Mesenchymal stem cell (in vitro differentiated cells and primary cell): ENCODE results near the gene MICAL2.

Experiments used
- DNase-seq: peaks from one replicate; pipeline ENCODE4 v3.0.0-alpha.2; 2013
- H2AFZ ChIP-seq: one replicate; pipeline ENCODE4 v1.6.1; 2013; ENCODE audit warnings: low read depth, mild to moderate bottlenecking, control low read depth, inconsistent platforms, low read length, moderate library complexity
- H2AK5ac ChIP-seq: 2 replicates; pipeline ENCODE4 v1.6.1; 2013; ENCODE audit warnings: low read length, moderate library complexity, mild to moderate bottlenecking, inconsistent platforms; ENCODE audit not compliant: severe bottlenecking
- H2BK120ac ChIP-seq: one replicate; pipeline ENCODE4 v1.6.1; 2013; ENCODE audit warnings: low read depth, mild to moderate bottlenecking, inconsistent platforms, low read length, moderate library complexity
- H2BK12ac ChIP-seq, 2 experiments: one replicate each; pipeline ENCODE4 v1.6.1; 2013; ENCODE audit warnings: inconsistent platforms in 2 of 2, low read length in 2 of 2, mild to moderate bottlenecking in 2 of 2, moderate library complexity in 2 of 2, control low read depth in 1 of 2
- H2BK15ac ChIP-seq: one replicate; pipeline ENCODE4 v1.6.1; 2013; ENCODE audit warnings: mild to moderate bottlenecking, low read depth, inconsistent platforms; ENCODE audit not compliant: poor library complexity, severe bottlenecking
- H2BK5ac ChIP-seq: 2 replicates; pipeline ENCODE4 v1.6.1; 2013; ENCODE audit warnings: low read depth, mild to moderate bottlenecking, low read length, control low read depth, inconsistent platforms; ENCODE audit not compliant: poor library complexity, severe bottlenecking
- H3K14ac ChIP-seq, 2 experiments: one replicate each; pipeline ENCODE4 v1.6.1; 2013; ENCODE audit warnings: inconsistent platforms in 2 of 2, low read length in 2 of 2, control low read depth in 1 of 2, mild to moderate bottlenecking in 1 of 2, moderate library complexity in 1 of 2
- H3K18ac ChIP-seq, 2 experiments: one replicate each; pipeline ENCODE4 v1.6.1; 2013; ENCODE audit warnings: inconsistent platforms in 2 of 2, low read length in 2 of 2, control low read depth in 1 of 2, low read depth in 1 of 2, mild to moderate bottlenecking in 1 of 2
- H3K23ac ChIP-seq, 2 experiments: one replicate each; pipeline ENCODE4 v1.6.1; 2013; ENCODE audit warnings: inconsistent platforms in 2 of 2, low read length in 2 of 2, mild to moderate bottlenecking in 2 of 2, moderate library complexity in 2 of 2, control low read depth in 1 of 2
- H3K27ac ChIP-seq: 2 replicates; pipeline ENCODE4 v1.5.1; 2013; ENCODE audit warnings: mild to moderate bottlenecking, moderate library complexity, low read length, control low read depth, inconsistent platforms; ENCODE audit not compliant: poor library complexity, severe bottlenecking
- H3K27me3 ChIP-seq, 2 experiments: 2 replicates each; pipeline versions ENCODE4 v1.6.1 to v1.7.0; 2013; ENCODE audit warnings: low read length in 2 of 2, mild to moderate bottlenecking in 2 of 2, moderate library complexity in 2 of 2, control low read depth in 1 of 2, inconsistent platforms in 1 of 2; ENCODE audit not compliant: control insufficient read depth in 1 of 2, insufficient read depth in 1 of 2
- H3K36me3 ChIP-seq, 2 experiments: 2 replicates each; pipeline versions ENCODE4 v1.6.1 to v1.7.0; 2013; ENCODE audit warnings: low read length in 2 of 2, control low read depth in 1 of 2, inconsistent platforms in 1 of 2, low read depth in 1 of 2, mild to moderate bottlenecking in 1 of 2; ENCODE audit not compliant: insufficient read depth in 2 of 2, control insufficient read depth in 1 of 2
- H3K4ac ChIP-seq, 2 experiments: one replicate each; pipeline ENCODE4 v1.6.1; 2013; ENCODE audit warnings: inconsistent platforms in 2 of 2, low read length in 2 of 2, mild to moderate bottlenecking in 2 of 2, moderate library complexity in 2 of 2, control low read depth in 1 of 2, low read depth in 1 of 2
- H3K4me1 ChIP-seq: 2 replicates; pipeline ENCODE4 v1.6.1; 2013; ENCODE audit warnings: low read depth, low read length, control low read depth; ENCODE audit not compliant: control insufficient read depth, insufficient read depth
- H3K4me2 ChIP-seq: 2 replicates; pipeline ENCODE4 v1.6.1; 2013; ENCODE audit warnings: low read length, mild to moderate bottlenecking, inconsistent platforms; ENCODE audit not compliant: poor library complexity, severe bottlenecking
- H3K4me3 ChIP-seq, 2 experiments: 2 replicates each; pipeline versions ENCODE4 v1.5.1 to v1.7.0; 2013; ENCODE audit warnings: low read length in 2 of 2, mild to moderate bottlenecking in 2 of 2, control low read depth in 1 of 2, low read depth in 1 of 2; ENCODE audit not compliant: insufficient read depth in 1 of 2
- H3K79me1 ChIP-seq: replicated peaks from 2 replicates; pipeline ENCODE4 v1.6.1; 2013; ENCODE audit warnings: mild to moderate bottlenecking, control low read depth, low read length, inconsistent platforms; ENCODE audit not compliant: poor library complexity, severe bottlenecking
- H3K9ac ChIP-seq: 2 replicates; pipeline ENCODE4 v1.7.0; 2013; ENCODE audit warnings: mild to moderate bottlenecking, low read length, moderate library complexity
- H3K9me3 ChIP-seq: 2 replicates; pipeline ENCODE4 v1.7.0; 2013; ENCODE audit warnings: mild to moderate bottlenecking, low read length; ENCODE audit not compliant: control insufficient read depth
- H4K8ac ChIP-seq: one replicate; pipeline ENCODE4 v1.6.1; 2013; ENCODE audit warnings: inconsistent platforms, mild to moderate bottlenecking, low read length, moderate library complexity
- H4K91ac ChIP-seq: one replicate; pipeline ENCODE4 v1.6.1; 2013; ENCODE audit warnings: mild to moderate bottlenecking, low read length, inconsistent platforms
- WGBS: methylation state at CpG from one replicate; pipeline ENCODE4 v1.1.7; 2013; ENCODE audit warnings: mixed read lengths; 5-methylcytosine and 5-hydroxymethylcytosine counted together

The MICAL2 gene

DNA sequence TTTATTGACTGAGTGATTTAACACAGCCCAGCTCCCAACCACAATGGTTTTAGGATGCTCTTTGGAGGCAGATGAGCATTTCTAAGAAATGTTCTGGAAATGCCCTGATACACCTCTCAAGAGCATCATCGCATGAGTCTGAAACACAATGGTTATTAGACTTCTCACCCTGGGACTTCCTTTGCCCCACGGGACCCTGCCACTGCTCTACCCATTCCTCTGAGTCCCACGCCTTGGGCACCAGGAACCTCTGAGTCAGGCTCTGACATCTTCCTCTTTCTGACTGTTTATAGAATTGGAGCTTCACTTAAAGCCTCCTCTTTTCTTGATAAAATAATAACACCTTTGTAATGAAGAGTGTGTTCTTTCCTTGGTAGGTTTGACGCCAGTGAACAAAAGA lies 181.4 kb downstream of the MICAL2 start:
- H4K91ac ChIP-seq = no peak overlapping the region
- WGBS = 91% methylated on average over 4 of the region's 4 CpGs
- peaks cover 19% of the 10 kb centered on the region for H3K4me1 ChIP-seq
- no peak overlapping the region for H2AFZ ChIP-seq
- H3K18ac ChIP-seq = no peak overlapping the region
- H2BK120ac ChIP-seq = no peak overlapping the region
- H4K8ac ChIP-seq = no peak overlapping the region
- no peak overlapping the region for H2BK12ac ChIP-seq
- H2BK5ac ChIP-seq = no peak overlapping the region
- no peak for DNase-seq
- no peak overlapping the region for H3K4ac ChIP-seq
- no peak overlapping the region for H3K4me2 ChIP-seq
- H2BK15ac ChIP-seq = no peak overlapping the region
- H2AK5ac ChIP-seq = no peak overlapping the region
- H3K27me3 ChIP-seq = no peaks in the 10 kb centered on the region
- no peaks in the 10 kb centered on the region for H3K9me3 ChIP-seq
- no peaks in the 10 kb centered on the region for H3K79me1 ChIP-seq
- H3K36me3 ChIP-seq = no peaks in the 10 kb centered on the region
- H3K9ac ChIP-seq = no peak overlapping the region
- H3K27ac ChIP-seq = no peak overlapping the region
- no peak overlapping the region for H3K23ac ChIP-seq
- no peak overlapping the region for H3K4me3 ChIP-seq
- H3K14ac ChIP-seq = no peak overlapping the region

DNA sequence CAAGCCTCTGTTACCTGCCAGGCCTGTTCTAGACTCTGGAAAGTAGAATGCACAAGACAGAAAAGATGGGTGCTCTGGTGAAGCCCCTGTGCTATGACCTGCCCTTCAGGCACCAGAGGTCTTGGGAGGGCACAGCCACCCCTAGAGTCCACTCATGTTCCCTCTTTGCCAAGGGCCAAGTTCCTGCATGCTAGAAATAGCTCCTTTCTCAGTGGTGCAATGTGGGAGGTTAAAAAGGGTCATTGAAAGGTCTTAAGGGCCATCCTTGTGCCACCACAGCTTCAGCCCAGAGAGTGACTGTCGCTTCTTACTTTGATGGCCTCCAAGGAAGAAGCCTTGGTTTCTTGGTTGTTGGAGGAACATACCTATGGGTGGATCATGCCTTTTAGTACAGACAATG lies 182.4 kb downstream of the MICAL2 start:
- Histone ChIP-seq H4K8ac (no peak overlapping the region), H3K27ac (no peak overlapping the region), H3K4me1 (peaks cover 13% of the 10 kb centered on the region), H3K9ac (no peak overlapping the region), H3K27me3 (no peaks in the 10 kb centered on the region), H3K4ac (no peak overlapping the region), H2BK120ac (no peak overlapping the region), H3K4me3 (no peak overlapping the region), H3K9me3 (no peaks in the 10 kb centered on the region), H3K4me2 (no peak overlapping the region), H2AK5ac (no peak overlapping the region), H3K36me3 (no peaks in the 10 kb centered on the region), H2BK12ac (no peak overlapping the region), H2AFZ (no peak overlapping the region), H2BK5ac (no peak overlapping the region), H3K79me1 (no peaks in the 10 kb centered on the region), H3K18ac (no peak overlapping the region), H2BK15ac (no peak overlapping the region), H4K91ac (no peak overlapping the region), H3K14ac (no peak overlapping the region), H3K23ac (no peak overlapping the region)
- DNase-seq = no peak
- WGBS = 94% methylated on average over 1 of the region's 1 CpG

DNA sequence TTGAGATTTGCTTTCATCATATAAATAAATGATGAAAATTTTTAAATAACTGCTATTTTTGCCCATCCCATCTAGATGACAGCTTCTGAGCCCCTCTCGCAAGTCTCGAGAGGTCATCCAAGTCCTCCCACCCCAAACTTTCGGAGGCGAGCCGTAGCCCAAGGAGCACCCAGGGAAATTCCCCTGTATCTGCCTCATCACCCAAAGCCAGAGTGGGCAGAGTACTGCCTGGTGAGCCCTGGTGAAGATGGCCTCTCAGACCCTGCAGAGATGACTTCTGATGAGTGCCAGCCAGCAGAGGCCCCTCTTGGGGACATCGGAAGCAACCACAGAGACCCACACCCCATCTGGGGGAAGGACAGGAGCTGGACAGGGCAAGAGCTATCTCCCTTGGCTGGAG lies 183.1 kb downstream of the MICAL2 start:
- Histone ChIP-seq H3K79me1 (no peaks in the 10 kb centered on the region), H2AFZ (no peak overlapping the region), H2BK15ac (no peak overlapping the region), H3K4ac (no peak overlapping the region), H4K91ac (peak overlapping the region; percentile 48), H4K8ac (no peak overlapping the region), H3K27ac (no peak overlapping the region), H2BK120ac (no peak overlapping the region), H3K36me3 (no peaks in the 10 kb centered on the region), H3K4me1 (peaks cover 6% of the 10 kb centered on the region), H3K9me3 (peaks cover 4% of the 10 kb centered on the region), H3K9ac (no peak overlapping the region), H3K4me3 (no peak overlapping the region), H2AK5ac (no peak overlapping the region), H3K14ac (no peak overlapping the region), H2BK5ac (peak overlapping the region; percentile 52), H3K18ac (no peak overlapping the region), H3K27me3 (no peaks in the 10 kb centered on the region), H3K4me2 (no peak overlapping the region), H3K23ac (no peak overlapping the region), H2BK12ac (no peak overlapping the region)
- DNase-seq = no peak
- WGBS = 80% methylated on average over 5 of the region's 6 CpGs

DNA sequence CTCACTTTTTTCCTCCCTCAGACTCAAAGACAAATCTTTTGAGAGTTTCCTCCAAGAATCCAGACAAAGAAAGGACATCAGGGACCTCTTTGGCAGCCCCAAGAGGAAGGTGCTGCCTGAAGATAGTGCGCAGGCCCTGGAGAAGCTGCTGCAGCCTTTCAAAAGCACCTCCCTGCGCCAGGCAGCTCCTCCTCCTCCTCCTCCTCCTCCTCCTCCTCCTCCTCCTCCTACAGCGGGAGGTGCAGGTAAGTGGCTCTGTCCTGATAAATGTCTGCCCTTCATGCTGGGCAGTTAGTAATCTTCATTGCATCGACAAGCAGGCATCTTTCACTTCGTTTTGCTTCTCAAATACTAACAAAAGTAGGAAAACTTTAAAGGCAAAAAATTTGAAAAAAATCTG lies 184.2 kb downstream of the MICAL2 start:
- Histone ChIP-seq H3K4me2 (no peak overlapping the region), H2BK15ac (no peak overlapping the region), H3K27ac (no peak overlapping the region), H3K4me1 (peaks cover 2% of the 10 kb centered on the region), H3K9ac (no peak overlapping the region), H2BK120ac (no peak overlapping the region), H2BK12ac (no peak overlapping the region), H2BK5ac (no peak overlapping the region), H3K18ac (no peak overlapping the region), H3K36me3 (no peaks in the 10 kb centered on the region), H3K14ac (no peak overlapping the region), H3K79me1 (no peaks in the 10 kb centered on the region), H4K8ac (no peak overlapping the region), H3K27me3 (no peaks in the 10 kb centered on the region), H3K4ac (no peak overlapping the region), H4K91ac (no peak overlapping the region), H3K4me3 (no peak overlapping the region), H2AK5ac (no peak overlapping the region), H3K23ac (no peak overlapping the region), H2AFZ (no peak overlapping the region), H3K9me3 (peaks cover 13% of the 10 kb centered on the region)
- DNase-seq = no peak
- WGBS = 100% methylated on average over 1 of the region's 5 CpGs
